GM23338 (cell line): ENCODE measurements around the gene EGFL8.
A peak's percentile ranks its signal among the peaks of the same experiment; 100 is the strongest.

Source experiments
- CREB1 ChIP-seq: fragments of 250-450 bp; sonication (Bioruptor Pico); IDR thresholded peaks from 2 replicates; pipeline ENCODE4 v1.5.0; 2020; ENCODE audit warnings: low read depth, mild to moderate bottlenecking, moderate library complexity
- CTCF ChIP-seq, 2 experiments: fragments of 200-600 bp in 1 of 2; sonication (generic) in 1 of 2; conservative IDR thresholded peaks; 2 replicates each; pipeline versions ENCODE4 v1.5.1 to v1.6.1; 2016 to 2017; ENCODE audit warnings: antibody characterized with exemption in 2 of 2, low read depth in 2 of 2, mild to moderate bottlenecking in 2 of 2, moderate library complexity in 1 of 2
- EZH2 ChIP-seq: fragments of 200-600 bp; sonication (generic); IDR thresholded peaks from one replicate; pipeline ENCODE4 v1.8.0; 2017; ENCODE audit warnings: antibody characterized with exemption, mild to moderate bottlenecking, low read depth; ENCODE audit not compliant: unreplicated experiment
- EZH2phosphoT487 ChIP-seq: fragments of 200-600 bp; sonication (generic); IDR thresholded peaks from one replicate; pipeline ENCODE4 v1.8.1; 2018; ENCODE audit warnings: antibody characterized with exemption; ENCODE audit not compliant: unreplicated experiment
- JUNB ChIP-seq: IDR thresholded peaks from one replicate; pipeline ENCODE4 v1.6.1; 2016; ENCODE audit warnings: antibody characterized with exemption; ENCODE audit not compliant: unreplicated experiment
- NANOG ChIP-seq: IDR thresholded peaks from 2 replicates; pipeline ENCODE4 v1.6.1; 2016; ENCODE audit warnings: antibody characterized with exemption, borderline replicate concordance
- POLR2AphosphoS5 ChIP-seq: IDR thresholded peaks from 2 replicates; pipeline ENCODE4 v1.6.1; 2016; ENCODE audit warnings: antibody characterized with exemption, low read depth
- ZNF331 ChIP-seq: fragments of 250-450 bp; sonication (Bioruptor Pico); IDR thresholded peaks from 2 replicates; pipeline ENCODE4 v1.5.0; 2020; ENCODE audit warnings: low read depth, mild to moderate bottlenecking, moderate library complexity
- ZNF462 ChIP-seq: fragments of 250-450 bp; sonication (Bioruptor Pico); IDR thresholded peaks from 2 replicates; pipeline ENCODE4 v1.5.0; 2020; ENCODE audit warnings: mild to moderate bottlenecking, moderate library complexity
- TF ChIP-seq, protein P1 (sequence below): IDR thresholded peaks from one replicate; pipeline ENCODE4 v1.6.1; 2018; ENCODE audit warnings: antibody characterized with exemption; ENCODE audit not compliant: unreplicated experiment

GRCh38 chr6:32195652-32195901 is 31.2 kb downstream of the EGFL8 start:
- TF ChIP-seq CTCF (conservative IDR thresholded peaks at IDR 0.05; ENCODE audit: low read depth in 2 of 2) (peak in 1 of 2 experiments; percentile 44; a peak in 2 of 4 replicates), EZH2 (no peak), CREB1 (CRISPR knock-in tag) (no peak), POLR2AphosphoS5 (no peak), JUNB (no peak), NANOG (no peak), ZNF331 (no peak), EZH2phosphoT487 (no peak), ZNF462 (CRISPR knock-in tag) (no peak)
- TF ChIP-seq, protein P1, sequence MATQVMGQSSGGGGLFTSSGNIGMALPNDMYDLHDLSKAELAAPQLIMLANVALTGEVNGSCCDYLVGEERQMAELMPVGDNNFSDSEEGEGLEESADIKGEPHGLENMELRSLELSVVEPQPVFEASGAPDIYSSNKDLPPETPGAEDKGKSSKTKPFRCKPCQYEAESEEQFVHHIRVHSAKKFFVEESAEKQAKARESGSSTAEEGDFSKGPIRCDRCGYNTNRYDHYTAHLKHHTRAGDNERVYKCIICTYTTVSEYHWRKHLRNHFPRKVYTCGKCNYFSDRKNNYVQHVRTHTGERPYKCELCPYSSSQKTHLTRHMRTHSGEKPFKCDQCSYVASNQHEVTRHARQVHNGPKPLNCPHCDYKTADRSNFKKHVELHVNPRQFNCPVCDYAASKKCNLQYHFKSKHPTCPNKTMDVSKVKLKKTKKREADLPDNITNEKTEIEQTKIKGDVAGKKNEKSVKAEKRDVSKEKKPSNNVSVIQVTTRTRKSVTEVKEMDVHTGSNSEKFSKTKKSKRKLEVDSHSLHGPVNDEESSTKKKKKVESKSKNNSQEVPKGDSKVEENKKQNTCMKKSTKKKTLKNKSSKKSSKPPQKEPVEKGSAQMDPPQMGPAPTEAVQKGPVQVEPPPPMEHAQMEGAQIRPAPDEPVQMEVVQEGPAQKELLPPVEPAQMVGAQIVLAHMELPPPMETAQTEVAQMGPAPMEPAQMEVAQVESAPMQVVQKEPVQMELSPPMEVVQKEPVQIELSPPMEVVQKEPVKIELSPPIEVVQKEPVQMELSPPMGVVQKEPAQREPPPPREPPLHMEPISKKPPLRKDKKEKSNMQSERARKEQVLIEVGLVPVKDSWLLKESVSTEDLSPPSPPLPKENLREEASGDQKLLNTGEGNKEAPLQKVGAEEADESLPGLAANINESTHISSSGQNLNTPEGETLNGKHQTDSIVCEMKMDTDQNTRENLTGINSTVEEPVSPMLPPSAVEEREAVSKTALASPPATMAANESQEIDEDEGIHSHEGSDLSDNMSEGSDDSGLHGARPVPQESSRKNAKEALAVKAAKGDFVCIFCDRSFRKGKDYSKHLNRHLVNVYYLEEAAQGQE: no peak
